Measurements from ENCODE around the gene KIZ. TPM values are rescaled to one million over a fixed set of nuclear protein-coding genes. Genes with fewer than 3 reads are reported as not detected.

KIZ gene
- total RNA-seq, 1 experiment from 2014 or later: 43.6 TPM

DNA sequence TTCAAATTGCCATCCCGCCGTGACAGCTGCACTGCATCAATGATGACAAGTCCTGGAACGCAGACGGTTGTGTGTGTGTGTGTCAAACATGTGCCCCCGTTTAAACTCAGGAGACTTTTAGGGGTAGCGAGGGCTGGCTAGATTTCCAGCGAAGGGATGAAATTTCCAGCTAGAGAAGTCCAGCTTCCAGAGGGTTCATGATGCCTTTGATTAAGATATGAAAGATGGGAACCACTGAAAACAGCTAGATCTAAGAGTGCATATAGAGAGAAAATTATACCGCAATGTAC lies 644 bp downstream of the KIZ start (continued):
- TF ChIP-seq, protein P1, sequence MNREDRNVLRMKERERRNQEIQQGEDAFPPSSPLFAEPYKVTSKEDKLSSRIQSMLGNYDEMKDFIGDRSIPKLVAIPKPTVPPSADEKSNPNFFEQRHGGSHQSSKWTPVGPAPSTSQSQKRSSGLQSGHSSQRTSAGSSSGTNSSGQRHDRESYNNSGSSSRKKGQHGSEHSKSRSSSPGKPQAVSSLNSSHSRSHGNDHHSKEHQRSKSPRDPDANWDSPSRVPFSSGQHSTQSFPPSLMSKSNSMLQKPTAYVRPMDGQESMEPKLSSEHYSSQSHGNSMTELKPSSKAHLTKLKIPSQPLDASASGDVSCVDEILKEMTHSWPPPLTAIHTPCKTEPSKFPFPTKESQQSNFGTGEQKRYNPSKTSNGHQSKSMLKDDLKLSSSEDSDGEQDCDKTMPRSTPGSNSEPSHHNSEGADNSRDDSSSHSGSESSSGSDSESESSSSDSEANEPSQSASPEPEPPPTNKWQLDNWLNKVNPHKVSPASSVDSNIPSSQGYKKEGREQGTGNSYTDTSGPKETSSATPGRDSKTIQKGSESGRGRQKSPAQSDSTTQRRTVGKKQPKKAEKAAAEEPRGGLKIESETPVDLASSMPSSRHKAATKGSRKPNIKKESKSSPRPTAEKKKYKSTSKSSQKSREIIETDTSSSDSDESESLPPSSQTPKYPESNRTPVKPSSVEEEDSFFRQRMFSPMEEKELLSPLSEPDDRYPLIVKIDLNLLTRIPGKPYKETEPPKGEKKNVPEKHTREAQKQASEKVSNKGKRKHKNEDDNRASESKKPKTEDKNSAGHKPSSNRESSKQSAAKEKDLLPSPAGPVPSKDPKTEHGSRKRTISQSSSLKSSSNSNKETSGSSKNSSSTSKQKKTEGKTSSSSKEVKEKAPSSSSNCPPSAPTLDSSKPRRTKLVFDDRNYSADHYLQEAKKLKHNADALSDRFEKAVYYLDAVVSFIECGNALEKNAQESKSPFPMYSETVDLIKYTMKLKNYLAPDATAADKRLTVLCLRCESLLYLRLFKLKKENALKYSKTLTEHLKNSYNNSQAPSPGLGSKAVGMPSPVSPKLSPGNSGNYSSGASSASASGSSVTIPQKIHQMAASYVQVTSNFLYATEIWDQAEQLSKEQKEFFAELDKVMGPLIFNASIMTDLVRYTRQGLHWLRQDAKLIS (CRISPR knock-in tag; IDR thresholded peaks at IDR 0.05; ENCODE audit: borderline replicate concordance): no peak
- TF ChIP-seq, protein P2, sequence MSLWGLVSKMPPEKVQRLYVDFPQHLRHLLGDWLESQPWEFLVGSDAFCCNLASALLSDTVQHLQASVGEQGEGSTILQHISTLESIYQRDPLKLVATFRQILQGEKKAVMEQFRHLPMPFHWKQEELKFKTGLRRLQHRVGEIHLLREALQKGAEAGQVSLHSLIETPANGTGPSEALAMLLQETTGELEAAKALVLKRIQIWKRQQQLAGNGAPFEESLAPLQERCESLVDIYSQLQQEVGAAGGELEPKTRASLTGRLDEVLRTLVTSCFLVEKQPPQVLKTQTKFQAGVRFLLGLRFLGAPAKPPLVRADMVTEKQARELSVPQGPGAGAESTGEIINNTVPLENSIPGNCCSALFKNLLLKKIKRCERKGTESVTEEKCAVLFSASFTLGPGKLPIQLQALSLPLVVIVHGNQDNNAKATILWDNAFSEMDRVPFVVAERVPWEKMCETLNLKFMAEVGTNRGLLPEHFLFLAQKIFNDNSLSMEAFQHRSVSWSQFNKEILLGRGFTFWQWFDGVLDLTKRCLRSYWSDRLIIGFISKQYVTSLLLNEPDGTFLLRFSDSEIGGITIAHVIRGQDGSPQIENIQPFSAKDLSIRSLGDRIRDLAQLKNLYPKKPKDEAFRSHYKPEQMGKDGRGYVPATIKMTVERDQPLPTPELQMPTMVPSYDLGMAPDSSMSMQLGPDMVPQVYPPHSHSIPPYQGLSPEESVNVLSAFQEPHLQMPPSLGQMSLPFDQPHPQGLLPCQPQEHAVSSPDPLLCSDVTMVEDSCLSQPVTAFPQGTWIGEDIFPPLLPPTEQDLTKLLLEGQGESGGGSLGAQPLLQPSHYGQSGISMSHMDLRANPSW (CRISPR knock-in tag; conservative IDR thresholded peaks at IDR 0.05; ENCODE audit: low read depth): no peak
- TF ChIP-seq, protein P3, sequence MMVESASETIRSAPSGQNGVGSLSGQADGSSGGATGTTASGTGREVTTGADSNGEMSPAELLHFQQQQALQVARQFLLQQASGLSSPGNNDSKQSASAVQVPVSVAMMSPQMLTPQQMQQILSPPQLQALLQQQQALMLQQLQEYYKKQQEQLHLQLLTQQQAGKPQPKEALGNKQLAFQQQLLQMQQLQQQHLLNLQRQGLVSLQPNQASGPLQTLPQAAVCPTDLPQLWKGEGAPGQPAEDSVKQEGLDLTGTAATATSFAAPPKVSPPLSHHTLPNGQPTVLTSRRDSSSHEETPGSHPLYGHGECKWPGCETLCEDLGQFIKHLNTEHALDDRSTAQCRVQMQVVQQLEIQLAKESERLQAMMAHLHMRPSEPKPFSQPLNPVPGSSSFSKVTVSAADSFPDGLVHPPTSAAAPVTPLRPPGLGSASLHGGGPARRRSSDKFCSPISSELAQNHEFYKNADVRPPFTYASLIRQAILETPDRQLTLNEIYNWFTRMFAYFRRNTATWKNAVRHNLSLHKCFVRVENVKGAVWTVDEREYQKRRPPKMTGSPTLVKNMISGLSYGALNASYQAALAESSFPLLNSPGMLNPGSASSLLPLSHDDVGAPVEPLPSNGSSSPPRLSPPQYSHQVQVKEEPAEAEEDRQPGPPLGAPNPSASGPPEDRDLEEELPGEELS (CRISPR knock-in tag; IDR thresholded peaks at IDR 0.05): no peak
- TF ChIP-seq, protein P4, sequence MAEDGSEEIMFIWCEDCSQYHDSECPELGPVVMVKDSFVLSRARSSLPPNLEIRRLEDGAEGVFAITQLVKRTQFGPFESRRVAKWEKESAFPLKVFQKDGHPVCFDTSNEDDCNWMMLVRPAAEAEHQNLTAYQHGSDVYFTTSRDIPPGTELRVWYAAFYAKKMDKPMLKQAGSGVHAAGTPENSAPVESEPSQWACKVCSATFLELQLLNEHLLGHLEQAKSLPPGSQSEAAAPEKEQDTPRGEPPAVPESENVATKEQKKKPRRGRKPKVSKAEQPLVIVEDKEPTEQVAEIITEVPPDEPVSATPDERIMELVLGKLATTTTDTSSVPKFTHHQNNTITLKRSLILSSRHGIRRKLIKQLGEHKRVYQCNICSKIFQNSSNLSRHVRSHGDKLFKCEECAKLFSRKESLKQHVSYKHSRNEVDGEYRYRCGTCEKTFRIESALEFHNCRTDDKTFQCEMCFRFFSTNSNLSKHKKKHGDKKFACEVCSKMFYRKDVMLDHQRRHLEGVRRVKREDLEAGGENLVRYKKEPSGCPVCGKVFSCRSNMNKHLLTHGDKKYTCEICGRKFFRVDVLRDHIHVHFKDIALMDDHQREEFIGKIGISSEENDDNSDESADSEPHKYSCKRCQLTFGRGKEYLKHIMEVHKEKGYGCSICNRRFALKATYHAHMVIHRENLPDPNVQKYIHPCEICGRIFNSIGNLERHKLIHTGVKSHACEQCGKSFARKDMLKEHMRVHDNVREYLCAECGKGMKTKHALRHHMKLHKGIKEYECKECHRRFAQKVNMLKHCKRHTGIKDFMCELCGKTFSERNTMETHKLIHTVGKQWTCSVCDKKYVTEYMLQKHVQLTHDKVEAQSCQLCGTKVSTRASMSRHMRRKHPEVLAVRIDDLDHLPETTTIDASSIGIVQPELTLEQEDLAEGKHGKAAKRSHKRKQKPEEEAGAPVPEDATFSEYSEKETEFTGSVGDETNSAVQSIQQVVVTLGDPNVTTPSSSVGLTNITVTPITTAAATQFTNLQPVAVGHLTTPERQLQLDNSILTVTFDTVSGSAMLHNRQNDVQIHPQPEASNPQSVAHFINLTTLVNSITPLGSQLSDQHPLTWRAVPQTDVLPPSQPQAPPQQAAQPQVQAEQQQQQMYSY (CRISPR knock-in tag; IDR thresholded peaks at IDR 0.05): no peak
- TF ChIP-seq, protein P5, sequence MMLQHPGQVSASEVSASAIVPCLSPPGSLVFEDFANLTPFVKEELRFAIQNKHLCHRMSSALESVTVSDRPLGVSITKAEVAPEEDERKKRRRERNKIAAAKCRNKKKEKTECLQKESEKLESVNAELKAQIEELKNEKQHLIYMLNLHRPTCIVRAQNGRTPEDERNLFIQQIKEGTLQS (CRISPR knock-in tag; conservative IDR thresholded peaks at IDR 0.05): no peak
- TF ChIP-seq, protein P6, sequence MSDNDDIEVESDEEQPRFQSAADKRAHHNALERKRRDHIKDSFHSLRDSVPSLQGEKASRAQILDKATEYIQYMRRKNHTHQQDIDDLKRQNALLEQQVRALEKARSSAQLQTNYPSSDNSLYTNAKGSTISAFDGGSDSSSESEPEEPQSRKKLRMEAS (CRISPR knock-in tag; IDR thresholded peaks at IDR 0.05): no peak

DNA sequence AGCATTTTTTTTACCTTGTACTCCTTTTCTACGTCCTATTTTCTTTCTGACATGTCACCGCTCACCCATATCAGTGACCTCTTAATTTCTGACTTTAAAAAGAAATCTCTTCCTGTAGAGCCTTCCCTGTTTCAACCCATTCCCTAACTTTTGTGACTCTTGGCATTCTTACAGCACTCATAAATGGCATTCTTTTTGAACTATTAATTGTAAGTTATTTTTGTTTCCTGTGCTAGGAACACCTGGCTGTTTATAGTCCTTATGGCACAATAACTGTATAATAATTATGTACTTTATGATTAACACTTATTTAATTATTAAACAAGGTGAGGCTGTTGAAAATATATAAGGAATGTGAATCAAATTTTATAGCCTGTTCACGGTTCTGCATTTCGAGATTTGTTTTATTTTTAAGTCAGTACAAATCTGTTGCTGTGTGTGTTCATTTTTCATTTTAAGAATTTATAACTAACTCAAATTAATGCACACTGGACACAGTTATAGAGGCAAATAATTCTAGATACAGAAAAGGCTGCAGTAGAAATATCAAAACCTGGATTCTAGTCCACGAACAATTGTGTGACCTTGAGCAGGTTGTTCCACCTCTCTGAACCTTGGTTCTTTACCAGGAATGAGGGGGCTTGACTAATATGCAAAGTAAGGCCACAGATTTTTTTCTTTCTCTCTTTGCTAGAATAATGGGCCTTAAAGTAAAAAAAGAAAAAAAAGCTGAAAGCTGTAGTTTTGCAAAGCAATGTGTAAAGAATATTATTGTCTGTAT lies 1.5 kb downstream of the KIZ start:
- Mint-ChIP-seq H3K4me3 (peak overlapping the region; percentile 95), H3K4me1 (peaks cover 56% of the 10 kb centered on the region), H3K9me3 (no peaks in the 10 kb centered on the region), H3K27me3 (ENCODE audit: low read depth) (peaks cover 2% of the 10 kb centered on the region), H3K36me3 (peaks cover 2% of the 10 kb centered on the region), H3K27ac (no peak overlapping the region)
- ChIA-PET POLR2A (interaction anchor here (1.7 kb wide), 1 partner anchor 63 kb away, joined by 7 read pairs; no protein-coding TSS in a partner anchor), CTCF (interaction anchor here (1.6 to 2.6 kb wide), 2 partner anchors 23 to 78 kb away, joined by 6 to 22 read pairs; no protein-coding TSS in a partner anchor)
- no peak for ATAC-seq
- no peak for DNase-seq (ENCODE audit: low spot score)
- TF ChIP-seq PRRX2 (CRISPR knock-in tag; IDR thresholded peaks at IDR 0.05) (no peak), ZNF416 (CRISPR knock-in tag; IDR thresholded peaks at IDR 0.05) (no peak), NFYB (CRISPR knock-in tag; conservative IDR thresholded peaks at IDR 0.05; ENCODE audit: low read depth) (no peak), SMAD4 (CRISPR knock-in tag; IDR thresholded peaks at IDR 0.05) (no peak), SP1 (CRISPR knock-in tag; conservative IDR thresholded peaks at IDR 0.05) (no peak), JAZF1 (CRISPR knock-in tag; IDR thresholded peaks at IDR 0.05) (no peak), NFATC4 (CRISPR knock-in tag; IDR thresholded peaks at IDR 0.05) (no peak), ZNF219 (CRISPR knock-in tag; IDR thresholded peaks at IDR 0.05; ENCODE audit: borderline replicate concordance) (no peak)
- TF ChIP-seq, protein P7, sequence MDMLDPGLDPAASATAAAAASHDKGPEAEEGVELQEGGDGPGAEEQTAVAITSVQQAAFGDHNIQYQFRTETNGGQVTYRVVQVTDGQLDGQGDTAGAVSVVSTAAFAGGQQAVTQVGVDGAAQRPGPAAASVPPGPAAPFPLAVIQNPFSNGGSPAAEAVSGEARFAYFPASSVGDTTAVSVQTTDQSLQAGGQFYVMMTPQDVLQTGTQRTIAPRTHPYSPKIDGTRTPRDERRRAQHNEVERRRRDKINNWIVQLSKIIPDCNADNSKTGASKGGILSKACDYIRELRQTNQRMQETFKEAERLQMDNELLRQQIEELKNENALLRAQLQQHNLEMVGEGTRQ (CRISPR knock-in tag; IDR thresholded peaks at IDR 0.05): no peak
- TF ChIP-seq, protein P1 (CRISPR knock-in tag; IDR thresholded peaks at IDR 0.05; ENCODE audit: borderline replicate concordance): no peak
- TF ChIP-seq, protein P8, sequence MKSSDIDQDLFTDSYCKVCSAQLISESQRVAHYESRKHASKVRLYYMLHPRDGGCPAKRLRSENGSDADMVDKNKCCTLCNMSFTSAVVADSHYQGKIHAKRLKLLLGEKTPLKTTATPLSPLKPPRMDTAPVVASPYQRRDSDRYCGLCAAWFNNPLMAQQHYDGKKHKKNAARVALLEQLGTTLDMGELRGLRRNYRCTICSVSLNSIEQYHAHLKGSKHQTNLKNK (CRISPR knock-in tag; IDR thresholded peaks at IDR 0.05): no peak
